Fibroblast of lung (primary cell): ENCODE results near the gene PLB1. TPM values are rescaled to one million over a fixed set of nuclear protein-coding genes. Genes with fewer than 3 reads are reported as not detected.

Experiments
- DNase-seq, 2 donors: peaks; one replicate each; pipeline versions ENCODE4 v3.0.0 to v3.0.0-alpha.2; 2010; ENCODE audit warnings: low read depth in 2 of 2
- H2AFZ ChIP-seq: 2 replicates; pipeline ENCODE4 v1.5.1; 2012; ENCODE audit warnings: low read length, control low read depth, inconsistent platforms
- H3K27ac ChIP-seq: 2 replicates; pipeline ENCODE4 v1.5.1; 2011; ENCODE audit warnings: low read length, control low read depth; ENCODE audit not compliant: insufficient read depth
- H3K27me3 ChIP-seq: 2 replicates; pipeline ENCODE4 v1.5.1; 2011; ENCODE audit warnings: mild to moderate bottlenecking, low read length; ENCODE audit not compliant: control insufficient read depth, insufficient read depth
- H3K36me3 ChIP-seq: 2 replicates; pipeline ENCODE4 v1.5.1; 2011; ENCODE audit warnings: low read length; ENCODE audit not compliant: control insufficient read depth, insufficient read depth
- H3K4me1 ChIP-seq: 2 replicates; pipeline ENCODE4 v1.5.1; 2011; ENCODE audit warnings: low read length; ENCODE audit not compliant: control insufficient read depth, insufficient read depth; ENCODE audit errors: extremely low read depth
- H3K4me2 ChIP-seq: 2 replicates; pipeline ENCODE4 v1.5.1; 2011; ENCODE audit warnings: low read length, control low read depth; ENCODE audit not compliant: insufficient read depth; ENCODE audit errors: extremely low read depth
- H3K4me3 ChIP-seq, 4 experiments: fragments of 200-600 bp in 1 of 4; sonication (generic) in 1 of 4; replicated peaks in 1 of 4; 2 replicates each; pipeline ENCODE4 v1.5.1; 2011 to 2016; ENCODE audit warnings: low read length in 4 of 4, low read depth in 3 of 4, mild to moderate bottlenecking in 3 of 4, control low read depth in 2 of 4, inconsistent platforms in 1 of 4, mixed read lengths in 1 of 4; ENCODE audit not compliant: insufficient read depth in 1 of 4; ENCODE audit errors: control extremely low read depth in 1 of 4
- H3K79me2 ChIP-seq: 2 replicates; pipeline ENCODE4 v1.5.1; 2012; ENCODE audit warnings: mild to moderate bottlenecking, low read length, inconsistent platforms; ENCODE audit not compliant: control insufficient read depth, insufficient read depth
- H3K9ac ChIP-seq: 2 replicates; pipeline ENCODE4 v1.5.1; 2011; ENCODE audit warnings: mild to moderate bottlenecking, low read length, control low read depth; ENCODE audit not compliant: insufficient read depth
- H3K9me3 ChIP-seq: 2 replicates; pipeline ENCODE4 v1.5.1; 2012; ENCODE audit warnings: low read depth, low read length; ENCODE audit not compliant: control insufficient read depth, insufficient read depth
- H4K20me1 ChIP-seq: 2 replicates; pipeline ENCODE4 v1.5.1; 2011; ENCODE audit warnings: low read length; ENCODE audit not compliant: control insufficient read depth, insufficient read depth; ENCODE audit errors: extremely low read depth
- CTCF ChIP-seq, 2 donors: IDR thresholded peaks in 1 of 2; conservative IDR thresholded peaks in 1 of 2; 1 replicate in 1 of 2; 2 replicates in 1 of 2; pipeline ENCODE4 v1.5.1; 2011 to 2012; ENCODE audit warnings: low read length in 2 of 2, control low read depth in 1 of 2, inconsistent platforms in 1 of 2, low read depth in 1 of 2, mild to moderate bottlenecking in 1 of 2
- EZH2 ChIP-seq: IDR thresholded peaks from 2 replicates; pipeline ENCODE4 v1.5.1; 2012; ENCODE audit warnings: low read length, control low read depth, mild to moderate bottlenecking; ENCODE audit errors: missing control alignments
- polyA plus RNA-seq, 2 donors: library from polyadenylated mRNA; depleted of rRNA in 1 of 2; stranded (reverse) in 1 of 2; unstranded in 1 of 2; fragments of >200 nt; gene quantifications; 2 replicates each; pipeline ENCODE4 v1.2.1, GENCODE V29; 2011 to 2012; ENCODE audit warnings: missing spikeins in 1 of 2
- total RNA-seq: library from RNA; depleted of rRNA; stranded (reverse); fragments of >200 nt; gene quantifications from 2 replicates; pipeline ENCODE4 v1.2.1, GENCODE V29; 2014

Gene PLB1
- total and polyA plus RNA-seq, 2 donors (not counting 1 experiment from before 2014, with no cell fraction given) = 0.70 to 1.8 TPM

- Histone ChIP-seq H4K20me1 (no peaks in the 10 kb centered on the region), H3K4me2 (no peak overlapping the region), H3K27me3 (no peaks in the 10 kb centered on the region), H3K9me3 (no peaks in the 10 kb centered on the region), H3K36me3 (no peaks in the 10 kb centered on the region), H3K4me3 (no peak overlapping the region), H2AFZ (no peak overlapping the region), H3K27ac (no peak overlapping the region), H3K4me1 (peaks cover 9% of the 10 kb centered on the region), H3K79me2 (no peaks in the 10 kb centered on the region), H3K9ac (no peak overlapping the region)
- DNase-seq = peak; percentile 90 to 91
- TF ChIP-seq CTCF (conservative IDR thresholded peaks at IDR 0.05 in 1 of 2, IDR thresholded peaks at IDR 0.05 in 1 of 2; ENCODE audit: low read depth in 1 of 2, low read length in 2 of 2) = no peak
- TF ChIP-seq EZH2 = no peak
Measured at GRCh38 chr2:28626891-28627421, 131.1 kb downstream of the PLB1 start.

GRCh38 chr2:28627722-28628480 lies 132.0 kb downstream of the PLB1 start:
- Histone ChIP-seq H3K36me3 (no peaks in the 10 kb centered on the region), H4K20me1 (no peaks in the 10 kb centered on the region), H3K27ac (no peak overlapping the region), H3K4me1 (peaks cover 9% of the 10 kb centered on the region), H3K9ac (no peak overlapping the region), H3K9me3 (no peaks in the 10 kb centered on the region), H3K79me2 (no peaks in the 10 kb centered on the region), H3K4me2 (peak overlapping the region; percentile 10), H3K4me3 (no peak overlapping the region), H3K27me3 (no peaks in the 10 kb centered on the region), H2AFZ (no peak overlapping the region)
- no peak for TF ChIP-seq CTCF (conservative IDR thresholded peaks at IDR 0.05 in 1 of 2, IDR thresholded peaks at IDR 0.05 in 1 of 2; ENCODE audit: low read depth in 1 of 2, low read length in 2 of 2)
- no peak for TF ChIP-seq EZH2
- peak; percentile 67 to 89 for DNase-seq

- H3K79me2 ChIP-seq = no peaks in the 10 kb centered on the region
- H4K20me1 ChIP-seq = no peaks in the 10 kb centered on the region
- no peak for DNase-seq
- H3K27me3 ChIP-seq = no peaks in the 10 kb centered on the region
- no peaks in the 10 kb centered on the region for H3K9me3 ChIP-seq
- no peak overlapping the region for H2AFZ ChIP-seq
- no peak overlapping the region for H3K4me2 ChIP-seq
- H3K4me3 ChIP-seq = no peak overlapping the region
- peaks cover 9% of the 10 kb centered on the region for H3K4me1 ChIP-seq
- H3K27ac ChIP-seq = no peak overlapping the region
- no peak overlapping the region for H3K9ac ChIP-seq
- no peaks in the 10 kb centered on the region for H3K36me3 ChIP-seq
- TF ChIP-seq EZH2 (no peak), CTCF (conservative IDR thresholded peaks at IDR 0.05 in 1 of 2, IDR thresholded peaks at IDR 0.05 in 1 of 2; ENCODE audit: low read depth in 1 of 2, low read length in 2 of 2) (no peak)
Measured at GRCh38 chr2:28628506-28628905, 132.6 kb downstream of the PLB1 start.
